Activated CD8-positive, alpha-beta memory T cell treated with anti-CD3 and anti-CD28 coated beads, Interleukin-2, amount 50 U/mL, for 4 hours (primary cell): ENCODE data around the gene TFAP2D.

Source experiments
- DNase-seq: peaks from one replicate; pipeline ENCODE4 v3.0.0-alpha.2; 2020

Gene TFAP2D

GRCh38 chr6:50713226-50713625 lies at the start of gene TFAP2D:
Gene TFAP2D, plus strand, starts transcription at chr6:50713526. Its CDS starts 530 bp downstream, at chr6:50714056.
- no peak for DNase-seq

- DNase-seq = no peak
Measured at GRCh38 chr6:50663806-50664205, 49.5 kb upstream of the TFAP2D start.

- no peak for DNase-seq
Measured at GRCh38 chr6:50666089-50666488, 47.2 kb upstream of the TFAP2D start.

- no peak for DNase-seq
Measured at GRCh38 chr6:50681213-50681824, 32.0 kb upstream of the TFAP2D start.

- DNase-seq = no peak
Measured at GRCh38 chr6:50689210-50689609, 24.1 kb upstream of the TFAP2D start.

GRCh38 chr6:50691814-50692495 lies 21.4 kb upstream of the TFAP2D start:
- DNase-seq = no peak

GRCh38 chr6:50698546-50698945 lies 14.8 kb upstream of the TFAP2D start:
- no peak for DNase-seq

GRCh38 chr6:50699051-50699775 lies 14.1 kb upstream of the TFAP2D start:
- DNase-seq = no peak

GRCh38 chr6:50706575-50706974 lies 6.8 kb upstream of the TFAP2D start:
- DNase-seq = no peak

GRCh38 chr6:50707191-50707590 lies 6.1 kb upstream of the TFAP2D start:
- no peak for DNase-seq

- DNase-seq = no peak
Measured at GRCh38 chr6:50707652-50708300, 5.5 kb upstream of the TFAP2D start.

- no peak for DNase-seq
Measured at GRCh38 chr6:50708664-50709365, 4.5 kb upstream of the TFAP2D start.

GRCh38 chr6:50709366-50709734 lies 4.0 kb upstream of the TFAP2D start:
- no peak for DNase-seq

GRCh38 chr6:50711686-50712085 lies 1.6 kb upstream of the TFAP2D start:
- DNase-seq = no peak

GRCh38 chr6:50712291-50712690 lies 1.0 kb upstream of the TFAP2D start:
- no peak for DNase-seq

GRCh38 chr6:50713977-50714486 lies 706 bp downstream of the TFAP2D start:
- DNase-seq = no peak

- DNase-seq = no peak
Measured at GRCh38 chr6:50714487-50715379, 1.4 kb downstream of the TFAP2D start.

GRCh38 chr6:50716899-50717509 lies 3.7 kb downstream of the TFAP2D start:
- no peak for DNase-seq

- no peak for DNase-seq
Measured at GRCh38 chr6:50717734-50718457, 4.6 kb downstream of the TFAP2D start.

GRCh38 chr6:50718566-50718965 lies 5.2 kb downstream of the TFAP2D start:
- DNase-seq = no peak

- no peak for DNase-seq
Measured at GRCh38 chr6:50720623-50721022, 7.3 kb downstream of the TFAP2D start.
